ENCODE data around the gene ABLIM3. TPM values are rescaled to one million over a fixed set of nuclear protein-coding genes. Genes with fewer than 3 reads are reported as not detected.

ABLIM3 gene
- total RNA-seq, 1 donor from 2014 or later, result not detected

DNA sequence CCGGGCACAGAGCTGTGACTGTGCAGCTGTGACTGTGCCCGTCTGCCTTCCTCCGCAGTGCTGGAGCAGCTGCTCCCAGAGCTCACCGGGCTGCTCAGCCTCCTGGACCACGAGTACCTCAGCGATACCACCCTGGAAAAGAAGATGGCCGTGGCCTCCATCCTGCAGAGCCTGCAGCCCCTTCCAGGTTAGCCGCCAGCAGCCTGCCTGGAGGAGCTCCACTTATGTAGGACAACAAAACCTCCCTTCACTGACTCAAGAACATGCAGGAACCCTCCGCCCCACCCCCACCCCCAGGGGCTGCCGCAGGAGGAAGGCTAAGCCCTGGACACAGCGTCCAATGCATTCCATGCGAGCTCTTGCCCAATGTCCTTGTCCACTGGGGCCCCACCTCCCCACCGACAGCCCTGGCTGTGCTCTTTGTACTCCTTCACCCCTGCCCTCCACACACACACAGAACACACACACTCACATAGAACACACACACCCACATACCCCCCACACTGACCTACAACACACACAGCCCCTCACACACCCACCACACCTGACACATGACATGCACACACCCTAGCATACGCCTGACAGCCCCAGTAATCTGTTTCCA is 158.3 kb downstream of the ABLIM3 start:
- intact Hi-C loops (cut with micrococcal nuclease), result no loop called here
- H3K27me3 Mint-ChIP-seq (ENCODE audit: insufficient read depth), result peaks cover 14% of the 10 kb centered on the region
- H3K4me3 Mint-ChIP-seq, result no peak overlapping the region
- H3K36me3 Mint-ChIP-seq (ENCODE audit: low read depth), result no peaks in the 10 kb centered on the region
- no peaks in the 10 kb centered on the region for H3K9me3 Mint-ChIP-seq
- no peak for DNase-seq (ENCODE audit: low spot score)
- no peak overlapping the region for H3K27ac Mint-ChIP-seq
- no peaks in the 10 kb centered on the region for H3K4me1 Mint-ChIP-seq (ENCODE audit: low read depth)

DNA sequence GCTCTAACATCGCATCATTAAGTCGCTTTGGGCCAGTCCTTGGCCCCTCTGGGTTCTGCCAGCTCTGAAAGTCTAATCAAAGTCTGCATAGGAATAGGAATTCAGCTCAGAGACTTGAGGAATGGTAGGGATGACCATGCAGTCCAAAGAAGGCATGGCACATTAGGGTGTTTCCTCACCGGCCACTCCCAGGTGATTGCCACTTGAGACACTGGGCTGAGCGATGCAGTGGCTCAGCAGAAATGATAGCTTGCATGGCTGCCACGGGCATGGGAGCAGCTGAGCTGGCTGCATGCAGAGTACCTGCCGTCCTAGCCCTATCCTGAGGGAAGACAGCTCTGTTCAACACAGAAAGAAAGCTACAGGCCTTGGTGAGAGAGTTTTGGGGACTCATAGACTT is 159.1 kb downstream of the ABLIM3 start:
- H3K27me3 Mint-ChIP-seq (ENCODE audit: insufficient read depth), result peaks cover 8% of the 10 kb centered on the region

DNA sequence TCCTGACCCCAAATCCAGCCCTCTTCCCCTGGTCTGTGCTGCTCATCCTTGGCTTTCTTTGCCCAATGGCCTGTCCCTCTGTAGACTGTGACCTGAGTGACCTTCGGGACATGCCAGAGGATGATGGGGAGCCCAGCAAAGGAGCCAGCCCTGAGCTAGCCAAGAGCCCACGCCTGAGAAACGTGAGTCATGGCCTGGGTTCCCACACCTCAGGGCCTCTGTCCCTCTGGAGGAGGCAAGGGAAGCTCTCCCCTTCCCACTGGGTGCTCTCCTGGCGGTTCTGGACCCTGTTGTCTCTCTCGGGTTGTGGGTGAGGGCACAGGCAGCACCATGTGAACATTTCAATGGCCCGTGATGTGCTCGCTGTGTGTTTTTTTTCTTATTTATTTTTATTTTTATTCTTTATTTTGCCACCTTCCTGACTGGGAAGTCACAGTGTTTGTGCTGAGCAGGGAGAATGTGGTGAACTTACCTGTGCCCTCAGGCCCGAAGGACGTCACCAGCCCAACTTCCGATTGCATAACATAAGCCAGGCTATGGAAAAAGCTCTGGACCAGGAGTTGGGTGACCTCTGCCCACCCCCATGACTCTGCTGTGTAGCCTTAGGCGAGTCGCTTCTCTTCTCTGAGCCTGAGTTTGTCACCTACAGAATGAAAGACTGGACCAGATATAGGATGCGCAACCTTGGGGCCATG is 159.9 kb downstream of the ABLIM3 start:
- DNase-seq (ENCODE audit: low spot score), result no peak
- no peaks in the 10 kb centered on the region for H3K4me1 Mint-ChIP-seq (ENCODE audit: low read depth)
- no peak overlapping the region for H3K4me3 Mint-ChIP-seq
- no peaks in the 10 kb centered on the region for H3K36me3 Mint-ChIP-seq (ENCODE audit: low read depth)
- no peaks in the 10 kb centered on the region for H3K9me3 Mint-ChIP-seq
- H3K27ac Mint-ChIP-seq, result no peak overlapping the region
- H3K27me3 Mint-ChIP-seq (ENCODE audit: insufficient read depth), result peaks cover 8% of the 10 kb centered on the region
- intact Hi-C loops (cut with micrococcal nuclease), result no loop called here

More for the DNA sequence above, 159.1 kb downstream of the ABLIM3 start:
- Mint-ChIP-seq H3K36me3 (ENCODE audit: low read depth) (no peaks in the 10 kb centered on the region), H3K27ac (no peak overlapping the region), H3K4me1 (ENCODE audit: low read depth) (no peaks in the 10 kb centered on the region), H3K4me3 (no peak overlapping the region), H3K9me3 (no peaks in the 10 kb centered on the region)
- DNase-seq (ENCODE audit: low spot score), result no peak
- intact Hi-C loops (cut with micrococcal nuclease), result no loop called here

DNA sequence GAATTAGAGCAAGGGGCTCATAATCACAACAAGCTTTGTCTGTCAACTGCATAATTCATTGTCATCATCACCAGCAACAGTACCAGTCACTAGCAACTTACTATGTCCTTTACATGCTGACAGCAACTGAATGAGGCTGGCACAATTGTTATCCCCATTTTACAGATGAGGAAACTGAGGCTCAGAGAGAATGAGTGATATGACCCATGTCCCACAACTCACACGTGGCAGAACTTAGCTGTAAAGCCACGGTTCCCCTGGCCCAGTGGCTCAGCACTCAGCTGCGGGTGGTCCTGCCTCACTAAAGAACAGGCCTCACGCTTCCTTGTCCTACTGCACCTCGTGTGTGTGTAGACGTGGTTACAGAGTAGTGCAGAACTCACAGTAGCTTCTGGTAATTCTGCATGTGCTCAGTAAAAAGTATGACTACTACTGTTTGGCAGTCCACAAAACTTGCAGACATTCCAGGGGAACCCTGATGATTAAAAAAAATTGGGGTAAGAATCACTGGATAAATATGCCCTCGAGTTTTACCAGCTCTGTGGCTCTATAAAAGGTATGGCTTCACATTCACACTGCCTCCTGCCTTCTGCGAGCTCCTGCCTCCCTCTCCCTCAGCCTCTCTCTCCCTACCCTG is 160.6 kb downstream of the ABLIM3 start:
- Mint-ChIP-seq H3K27ac (no peak overlapping the region), H3K36me3 (ENCODE audit: low read depth) (no peaks in the 10 kb centered on the region), H3K4me1 (ENCODE audit: low read depth) (no peaks in the 10 kb centered on the region), H3K9me3 (no peaks in the 10 kb centered on the region), H3K27me3 (ENCODE audit: insufficient read depth) (peaks cover 8% of the 10 kb centered on the region), H3K4me3 (no peak overlapping the region)
- no peak for DNase-seq (ENCODE audit: low spot score)
- intact Hi-C loops (cut with micrococcal nuclease), result no loop called here

DNA sequence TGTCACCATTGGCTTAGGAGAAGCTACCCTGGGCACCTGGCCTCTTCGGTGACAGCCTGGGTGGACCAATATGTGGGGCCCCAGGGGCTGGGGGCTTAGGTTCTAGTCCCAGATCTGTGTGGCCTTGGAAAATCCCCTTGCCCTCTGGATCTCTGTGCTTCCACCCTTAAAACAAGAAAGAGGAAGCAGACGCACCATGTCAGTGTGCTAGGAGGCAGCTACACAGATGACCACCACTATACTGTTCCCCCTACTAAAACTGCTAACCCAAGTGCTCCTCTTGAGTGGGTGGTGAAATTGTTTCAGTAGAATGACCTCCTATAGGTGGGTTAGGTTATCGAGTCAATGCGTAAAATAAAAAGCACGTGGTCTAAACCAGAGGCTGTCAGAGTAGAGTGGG is 161.3 kb downstream of the ABLIM3 start:
- Mint-ChIP-seq H3K27ac (no peak overlapping the region), H3K4me1 (ENCODE audit: low read depth) (no peaks in the 10 kb centered on the region), H3K36me3 (ENCODE audit: low read depth) (no peaks in the 10 kb centered on the region), H3K27me3 (ENCODE audit: insufficient read depth) (peaks cover 8% of the 10 kb centered on the region), H3K4me3 (no peak overlapping the region), H3K9me3 (no peaks in the 10 kb centered on the region)
- intact Hi-C loops (cut with micrococcal nuclease), result no loop called here
- DNase-seq (ENCODE audit: low spot score), result no peak

DNA sequence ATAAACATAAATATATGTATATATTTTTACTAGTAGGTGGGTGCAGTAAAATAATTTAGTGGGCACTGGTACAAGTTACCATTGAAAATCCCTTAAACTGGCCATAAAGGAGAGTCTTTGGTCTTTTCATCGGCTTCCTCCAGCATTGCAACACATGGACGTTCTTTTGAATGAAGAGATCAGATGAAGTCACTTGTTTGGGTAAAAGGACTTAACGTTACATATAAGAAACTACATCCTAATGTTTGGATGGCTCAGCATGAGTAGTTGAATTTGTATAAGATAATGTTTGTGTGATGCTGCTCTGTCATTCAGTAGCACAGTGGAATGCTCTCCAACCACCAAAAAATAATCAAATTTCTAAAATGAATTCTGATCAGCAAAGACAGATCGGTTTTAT is 161.9 kb downstream of the ABLIM3 start:
- DNase-seq (ENCODE audit: low spot score), result no peak
- Mint-ChIP-seq H3K9me3 (no peaks in the 10 kb centered on the region), H3K4me1 (ENCODE audit: low read depth) (no peaks in the 10 kb centered on the region), H3K4me3 (no peak overlapping the region), H3K36me3 (ENCODE audit: low read depth) (no peaks in the 10 kb centered on the region), H3K27ac (no peak overlapping the region), H3K27me3 (ENCODE audit: insufficient read depth) (peaks cover 8% of the 10 kb centered on the region)
- intact Hi-C loops (cut with micrococcal nuclease), result no loop called here

DNA sequence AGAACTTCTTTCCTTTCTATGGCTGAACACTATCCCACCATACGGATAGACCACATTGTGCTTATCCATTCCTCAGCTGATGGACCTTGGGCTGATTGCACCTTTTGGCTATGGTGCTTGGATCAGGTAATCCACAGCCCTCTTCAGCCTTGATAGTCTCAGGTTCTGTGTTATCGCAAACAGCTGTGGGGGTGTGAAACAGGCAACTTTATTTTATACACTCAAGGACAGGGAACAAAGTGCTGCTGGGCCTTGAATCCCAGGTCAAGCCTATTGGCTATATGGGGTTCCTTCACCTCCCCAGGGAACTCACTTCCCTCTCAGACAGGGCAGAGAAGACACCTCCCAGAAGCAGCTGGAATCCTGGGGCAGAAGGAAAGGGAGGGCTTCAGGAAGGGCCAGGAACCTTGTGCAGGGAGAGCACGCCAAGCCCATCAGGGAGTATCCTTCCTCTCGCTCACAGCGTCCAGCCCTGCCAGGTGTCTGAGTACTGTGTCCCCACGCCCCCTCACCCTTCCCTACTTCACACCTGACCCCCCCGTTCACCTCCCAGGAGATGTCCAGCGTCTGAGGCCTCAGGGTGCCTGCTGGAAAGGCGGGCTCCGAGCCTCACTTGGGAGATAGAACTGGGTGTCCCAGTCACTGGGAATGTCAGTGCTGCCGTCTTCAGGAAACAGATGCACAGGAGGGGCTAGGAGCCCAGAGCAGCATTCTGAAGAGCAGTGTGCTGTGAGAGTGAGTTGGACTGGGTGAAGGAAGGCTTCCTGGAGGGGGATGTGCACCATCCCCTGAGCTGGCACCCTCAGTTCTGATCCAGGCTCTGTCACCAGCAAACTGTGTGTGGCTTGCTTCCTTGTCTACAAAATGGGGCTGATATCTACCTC is 163.1 kb downstream of the ABLIM3 start:
- Mint-ChIP-seq H3K4me1 (ENCODE audit: low read depth) (no peaks in the 10 kb centered on the region), H3K36me3 (ENCODE audit: low read depth) (no peaks in the 10 kb centered on the region), H3K27me3 (ENCODE audit: insufficient read depth) (peaks cover 2% of the 10 kb centered on the region), H3K9me3 (no peaks in the 10 kb centered on the region), H3K27ac (no peak overlapping the region), H3K4me3 (no peak overlapping the region)
- intact Hi-C loops (cut with micrococcal nuclease), result no loop called here
- no peak for DNase-seq (ENCODE audit: low spot score)

DNA sequence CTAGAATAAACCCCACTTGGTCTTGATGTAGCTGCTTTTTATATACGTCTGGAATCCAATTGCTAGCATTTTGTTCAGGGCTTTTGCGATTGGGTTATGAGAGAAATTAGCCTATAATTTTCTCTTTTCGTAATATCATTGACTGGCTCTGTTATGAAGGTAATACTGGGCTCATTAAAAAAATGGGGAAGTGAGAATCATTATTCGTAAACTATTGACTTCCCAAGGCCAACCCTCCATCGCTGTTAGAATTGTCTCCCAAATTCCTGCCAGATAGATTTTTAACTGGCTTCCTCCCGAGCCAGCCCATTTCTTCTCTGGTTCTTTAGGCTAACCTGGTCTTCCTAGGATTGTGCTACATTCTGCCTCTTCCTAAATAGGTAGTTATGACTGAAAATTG is 168.1 kb downstream of the ABLIM3 start:
- Mint-ChIP-seq H3K27ac (no peak overlapping the region), H3K9me3 (no peaks in the 10 kb centered on the region), H3K27me3 (ENCODE audit: insufficient read depth) (peaks cover 2% of the 10 kb centered on the region), H3K36me3 (ENCODE audit: low read depth) (no peaks in the 10 kb centered on the region), H3K4me1 (ENCODE audit: low read depth) (no peaks in the 10 kb centered on the region), H3K4me3 (no peak overlapping the region)
- intact Hi-C loops (cut with micrococcal nuclease), result no loop called here
- no peak for DNase-seq (ENCODE audit: low spot score)

Other genes starting within 250 kb of the ABLIM3 start
- gene SH3TC2, start 78.4 kb upstream of the ABLIM3 start, total RNA-seq, result not detected in 2 replicates
- not detected in 2 replicates for gene AFAP1L1, start 130.4 kb downstream of the ABLIM3 start, total RNA-seq
- 30.4 and 30.6 TPM in 2 replicates for gene GRPEL2, start 204.0 kb downstream of the ABLIM3 start, total RNA-seq
- 21.9 and 23.4 TPM in 2 replicates for gene PCYOX1L, start 216.6 kb downstream of the ABLIM3 start, total RNA-seq
- gene IL17B, start 237.8 kb downstream of the ABLIM3 start, total RNA-seq, result not detected in 2 replicates

Data from activated T-helper 1 cell treated with anti-CD3 and anti-CD28 coated beads, Interleukin-12 subunit alpha, Interleukin-12 subunit beta, Interleukin-2, Interleukin-4 antibody, amounts not matched to agents 30 ng/mL and 10 ng/mL and 1 ng/mL, durations not matched to agents 14 hours and 24 hours and 36 hours (primary cell).